ENCODE data around the gene GPR32.
"Not testable (repeated sequence)": the region's sequence is repeated elsewhere in the genome, so short reads cannot be mapped to it uniquely, and the experiment has no call there.

GPR32 gene

GRCh38 chr19:50780753-50781435, 10.6 kb downstream of the GPR32 start:
- no peak for DNase-seq (ENCODE audit: low read depth)

- not testable (repeated sequence) for DNase-seq (ENCODE audit: low read depth)
Observed at GRCh38 chr19:50783848-50784152, 13.5 kb downstream of the GPR32 start.

- DNase-seq (ENCODE audit: low read depth) = no peak
Observed at GRCh38 chr19:50784710-50785109, 14.4 kb downstream of the GPR32 start.

- no peak for DNase-seq (ENCODE audit: low read depth)
Observed at GRCh38 chr19:50785329-50785728, 15.1 kb downstream of the GPR32 start.

GRCh38 chr19:50790396-50790795, 20.1 kb downstream of the GPR32 start, which contains the start of gene ACP4:
TSS of gene ACP4 (plus strand) at chr19:50790415. CDS start at chr19:50790415, 0 bp downstream.
- no peak for DNase-seq (ENCODE audit: low read depth)

- no peak for DNase-seq (ENCODE audit: low read depth)
Observed at GRCh38 chr19:50790922-50791467, 20.7 kb downstream of the GPR32 start.

GRCh38 chr19:50791594-50792271, 21.5 kb downstream of the GPR32 start:
- DNase-seq (ENCODE audit: low read depth) = no peak

GRCh38 chr19:50792272-50793250, 22.3 kb downstream of the GPR32 start:
- DNase-seq (ENCODE audit: low read depth) = no peak

- DNase-seq (ENCODE audit: low read depth) = no peak
Observed at GRCh38 chr19:50793558-50794065, 23.3 kb downstream of the GPR32 start.

GRCh38 chr19:50794074-50794875, 24.0 kb downstream of the GPR32 start:
- DNase-seq (ENCODE audit: low read depth) = no peak

GRCh38 chr19:50794876-50795663, 24.8 kb downstream of the GPR32 start:
- DNase-seq (ENCODE audit: low read depth) = no peak

- no peak for DNase-seq (ENCODE audit: low read depth)
Observed at GRCh38 chr19:50795664-50796073, 25.4 kb downstream of the GPR32 start.

- no peak for DNase-seq (ENCODE audit: low read depth)
Observed at GRCh38 chr19:50796128-50796633, 25.9 kb downstream of the GPR32 start.

GRCh38 chr19:50796634-50797428, 26.6 kb downstream of the GPR32 start:
- no peak for DNase-seq (ENCODE audit: low read depth)

- DNase-seq (ENCODE audit: low read depth) = no peak
Observed at GRCh38 chr19:50797429-50797780, 27.1 kb downstream of the GPR32 start.

- DNase-seq (ENCODE audit: low read depth) = no peak
Observed at GRCh38 chr19:50797781-50798658, 27.8 kb downstream of the GPR32 start.

GRCh38 chr19:50798659-50799546, 28.6 kb downstream of the GPR32 start:
- DNase-seq (ENCODE audit: low read depth) = no peak

GRCh38 chr19:50799547-50799851, 29.2 kb downstream of the GPR32 start:
- no peak for DNase-seq (ENCODE audit: low read depth)
